PC-9 (cell line): Measurements from ENCODE around the gene SPATA1. TPM values are rescaled to one million over a fixed set of nuclear protein-coding genes. Genes with fewer than 3 reads are reported as not detected.

Source experiments
- BruUV-seq: library from RNA; stranded (reverse); fragments of 400-500 nt; replicated peaks from 2 replicates; lab custom pipeline; 2021; lab: Mats Ljungman, UMichigan
- CTCF ChIA-PET: fragments of 300-600 bp; sonication (Branson Sonifier 250); formaldehyde crosslinking; loops from one replicate; lab custom pipeline; 2022; ENCODE audit warnings: antibody characterized with exemption; lab: Charles Lee
- POLR2A ChIA-PET: fragments of 300-600 bp; sonication (Branson Sonifier 250); formaldehyde crosslinking; loops from one replicate; lab custom pipeline; 2022; ENCODE audit warnings: antibody characterized with exemption; ENCODE audit not compliant: unreplicated experiment; lab: Charles Lee
- DNase-seq, 2 experiments: peaks; one replicate each; pipeline versions ENCODE4 v3.0.0 to v3.0.0-alpha.2; 2015 to 2022; ENCODE audit warnings: mixed read lengths in 1 of 2
- H2AFZ ChIP-seq: fragments of 200-600 bp; sonication (generic); 2 replicates; pipeline ENCODE4 v1.8.1; 2017; ENCODE audit warnings: antibody characterized with exemption
- H3F3A ChIP-seq: fragments of 200-600 bp; sonication (generic); 2 replicates; pipeline ENCODE4 v1.8.1; 2017; ENCODE audit warnings: antibody characterized with exemption, mild to moderate bottlenecking, low read depth; ENCODE audit not compliant: insufficient read depth
- H3K27ac ChIP-seq: fragments of 200-600 bp; sonication (generic); 2 replicates; pipeline ENCODE4 v1.6.1; 2016; ENCODE audit warnings: mixed run types
- H3K27me3 ChIP-seq: fragments of 200-600 bp; sonication (generic); 2 replicates; pipeline ENCODE4 v1.6.1; 2016; ENCODE audit warnings: low read depth, mixed run types; ENCODE audit not compliant: insufficient read depth
- H3K36me3 ChIP-seq: fragments of 200-600 bp; sonication (generic); 2 replicates; pipeline ENCODE4 v1.6.1; 2016; ENCODE audit warnings: low read depth, mixed run types
- H3K4me1 ChIP-seq: fragments of 200-600 bp; sonication (generic); replicated peaks from 2 replicates; pipeline ENCODE4 v1.6.1; 2016; ENCODE audit warnings: mixed run types; ENCODE audit not compliant: insufficient read depth
- H3K4me2 ChIP-seq: fragments of 200-600 bp; sonication (generic); 2 replicates; pipeline ENCODE4 v1.6.1; 2017; ENCODE audit warnings: mixed run types
- H3K4me3 ChIP-seq: fragments of 200-600 bp; sonication (generic); 2 replicates; pipeline ENCODE4 v1.6.1; 2016; ENCODE audit warnings: mixed run types
- H3K79me2 ChIP-seq: fragments of 200-600 bp; sonication (generic); 2 replicates; pipeline ENCODE4 v1.6.1; 2017; ENCODE audit warnings: low read depth, mixed run types
- H3K9me2 ChIP-seq: fragments of 200-600 bp; sonication (generic); 2 replicates; pipeline ENCODE4 v1.8.1; 2017; ENCODE audit warnings: mild to moderate bottlenecking; ENCODE audit not compliant: insufficient read depth
- H3K9me3 ChIP-seq: fragments of 200-600 bp; sonication (generic); 2 replicates; pipeline ENCODE4 v1.8.1; 2016; ENCODE audit warnings: low read depth; ENCODE audit not compliant: insufficient read depth
- H4K20me1 ChIP-seq: fragments of 200-600 bp; sonication (generic); 2 replicates; pipeline ENCODE4 v1.8.1; 2017; ENCODE audit not compliant: insufficient read depth
- CTCF ChIP-seq: fragments of 200-600 bp; sonication (generic); conservative IDR thresholded peaks from 2 replicates; pipeline ENCODE4 v1.6.1; 2017; ENCODE audit warnings: mixed run types, antibody characterized with exemption, mild to moderate bottlenecking, moderate library complexity
- EZH2 ChIP-seq: fragments of 200-600 bp; sonication (generic); IDR thresholded peaks from 2 replicates; pipeline ENCODE4 v1.8.0; 2017; ENCODE audit warnings: antibody characterized with exemption, low read depth
- intact Hi-C: fragments of 100-400 bp; cut with micrococcal nuclease; formaldehyde crosslinking; loops from one replicate; pipeline ENCODE4 v1.10.0; 2022; ENCODE audit not compliant: unreplicated experiment
- total RNA-seq: library from RNA; stranded (reverse); gene quantifications from 2 replicates; pipeline ENCODE4 v1.2.3, GENCODE V29; 2021

Gene SPATA1
- total RNA-seq, 1 experiment from 2014 or later, result 1.9 TPM

- intact Hi-C loops, result no loop called here
- H3K4me2 ChIP-seq, result peak overlapping the region; percentile 80
- peaks cover 10% of the 10 kb centered on the region; the same call in 1 of the 2 replicates for H3K9me3 ChIP-seq
- H3K79me2 ChIP-seq, result no peaks in the 10 kb centered on the region
- ChIA-PET POLR2A (interaction anchor here (0.5 to 0.7 kb wide), 2 partner anchors 37 to 448 kb away, joined by 4 to 6 read pairs; no protein-coding TSS in a partner anchor), CTCF (interaction anchor here (0.6 to 1.4 kb wide), 3 partner anchors 161 to 460 kb away, joined by 3 to 4 read pairs (median 3); no protein-coding TSS in a partner anchor)
- DNase-seq, result peak in 1 of 2 experiments; percentile 61
- H3K27me3 ChIP-seq, result no peaks in the 10 kb centered on the region
- H3K9me2 ChIP-seq, result no peaks in the 10 kb centered on the region
- BruUV-seq, result no TSS peak
- H3K4me1 ChIP-seq, result peaks cover 43% of the 10 kb centered on the region
- peak overlapping the region; percentile 52 for H3K4me3 ChIP-seq
- peaks cover 37% of the 10 kb centered on the region for H3F3A ChIP-seq
- H2AFZ ChIP-seq, result peak overlapping the region; percentile 72; the same call in 1 of the 2 replicates
- H3K27ac ChIP-seq, result peak overlapping the region; percentile 60
- no peaks in the 10 kb centered on the region for H4K20me1 ChIP-seq
- no peak for TF ChIP-seq EZH2
- no peak for TF ChIP-seq CTCF
- no peaks in the 10 kb centered on the region for H3K36me3 ChIP-seq
Measured at GRCh38 chr1:84603223-84603622, 97.0 kb downstream of the SPATA1 start.

GRCh38 chr1:84603941-84604830 lies 98.0 kb downstream of the SPATA1 start:
- Histone ChIP-seq H3K4me3 (peak overlapping the region; percentile 52), H3F3A (peaks cover 31% of the 10 kb centered on the region), H3K79me2 (no peaks in the 10 kb centered on the region), H3K9me3 (peaks cover 10% of the 10 kb centered on the region; the same call in 1 of the 2 replicates), H3K36me3 (no peaks in the 10 kb centered on the region), H3K4me1 (peaks cover 36% of the 10 kb centered on the region), H3K9me2 (no peaks in the 10 kb centered on the region), H3K4me2 (peak overlapping the region; percentile 80), H3K27me3 (no peaks in the 10 kb centered on the region), H3K27ac (peak overlapping the region; percentile 60), H4K20me1 (no peaks in the 10 kb centered on the region), H2AFZ (peak overlapping the region; percentile 72)
- BruUV-seq, result no TSS peak
- TF ChIP-seq EZH2 (no peak), CTCF (peak; percentile 92)
- ChIA-PET CTCF (interaction anchor here (1.0 to 1.4 kb wide), 3 partner anchors 29 to 461 kb away, joined by 3 to 4 read pairs (median 4); no protein-coding TSS in a partner anchor), POLR2A (interaction anchor here (0.5 kb wide), 1 partner anchor 36 kb away, joined by 4 read pairs; no protein-coding TSS in a partner anchor)
- intact Hi-C loops, result loop anchor here (1.0 to 2.0 kb wide), 5 partner anchors 98 to 463 kb away; partner anchors contain the start of genes GNG5 and SPATA1
- peak; percentile 74 to 97 for DNase-seq

- ChIA-PET CTCF (interaction anchor here (1.0 kb wide), 1 partner anchor 30 kb away, joined by 4 read pairs; no protein-coding TSS in a partner anchor), POLR2A (no interaction called here)
- Histone ChIP-seq H3K79me2 (no peaks in the 10 kb centered on the region), H2AFZ (no peak overlapping the region), H3K36me3 (no peaks in the 10 kb centered on the region), H3K4me2 (peak overlapping the region; percentile 80), H3K9me2 (no peaks in the 10 kb centered on the region), H3K4me1 (peaks cover 26% of the 10 kb centered on the region), H3F3A (peaks cover 21% of the 10 kb centered on the region), H3K27me3 (no peaks in the 10 kb centered on the region), H3K4me3 (no peak overlapping the region), H3K9me3 (peaks cover 10% of the 10 kb centered on the region; the same call in 1 of the 2 replicates), H3K27ac (no peak overlapping the region), H4K20me1 (no peaks in the 10 kb centered on the region)
- DNase-seq, result no peak
- intact Hi-C loops, result loop anchor here (2.0 kb wide), 2 partner anchors 162 to 170 kb away; no protein-coding TSS in a partner anchor
- TF ChIP-seq CTCF (no peak), EZH2 (no peak)
- BruUV-seq, result no TSS peak
Measured at GRCh38 chr1:84605157-84605556, 99.0 kb downstream of the SPATA1 start.
